Cardiac fibroblast (primary cell): ENCODE measurements around the gene EGLN3.

ENCODE experiments used
- DNase-seq, 2 donors: peaks; one replicate each; pipeline versions ENCODE4 v3.0.0 to v3.0.0-alpha.2; 2010; ENCODE audit warnings: low read depth in 2 of 2
- H3K4me3 ChIP-seq, 2 donors: replicated peaks in 1 of 2; 1 replicate in 1 of 2; 2 replicates in 1 of 2; pipeline ENCODE4 v1.5.1; 2011; ENCODE audit warnings: low read depth in 2 of 2, low read length in 2 of 2, mild to moderate bottlenecking in 2 of 2, moderate library complexity in 1 of 2
- TF ChIP-seq, protein P1 (sequence below): IDR thresholded peaks from one replicate; pipeline ENCODE4 v1.5.1; 2011; ENCODE audit warnings: low read depth, mild to moderate bottlenecking, low read length, inconsistent platforms

EGLN3 gene

DNA sequence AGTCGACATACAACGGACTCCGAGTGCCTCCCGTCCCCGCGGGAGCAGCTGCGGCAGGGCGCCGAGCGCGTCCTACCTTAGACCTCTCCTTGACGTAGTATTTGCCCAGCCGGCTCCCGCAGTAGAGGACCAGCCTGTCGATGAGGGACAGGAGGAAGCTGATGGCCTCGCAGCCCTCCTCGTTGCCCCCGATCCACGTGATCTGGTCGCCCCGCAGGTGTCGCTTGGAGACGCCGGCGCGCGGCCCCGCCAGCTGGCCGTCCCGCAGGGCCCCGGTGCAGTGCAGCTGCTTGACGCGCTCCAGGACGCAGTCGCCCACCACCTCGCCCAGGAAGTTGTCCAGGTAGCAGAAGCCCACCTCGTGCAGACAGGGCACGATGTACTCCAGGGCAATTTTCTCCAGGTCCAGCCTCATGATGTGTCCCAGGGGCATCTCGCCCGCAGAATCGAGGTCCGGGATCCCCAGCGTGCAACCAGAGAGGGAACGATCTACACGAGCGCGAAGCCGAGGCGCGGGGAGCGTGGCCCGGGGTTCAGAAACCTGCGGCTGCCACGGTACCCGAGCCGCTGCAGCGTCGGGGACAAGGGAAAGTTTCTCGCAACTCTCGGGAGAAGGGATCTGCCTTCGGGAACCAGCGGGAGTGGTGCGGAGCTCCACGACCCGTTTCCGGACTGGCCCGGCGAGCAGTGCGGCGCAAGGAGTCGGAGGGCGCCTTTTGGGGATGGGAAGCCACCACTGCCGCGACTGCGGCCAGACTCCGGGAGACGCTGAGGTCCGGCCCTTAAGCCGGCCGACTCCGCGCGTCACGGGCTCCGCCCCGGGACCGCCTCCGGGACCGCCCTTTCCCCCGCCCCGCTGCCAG, at the start of gene EGLN3:
TSS of gene EGLN3 (minus strand) at position 755 of the 863 bp plus-strand sequence. CDS start at position 433, 322 bp downstream.
- TF ChIP-seq, protein P1, sequence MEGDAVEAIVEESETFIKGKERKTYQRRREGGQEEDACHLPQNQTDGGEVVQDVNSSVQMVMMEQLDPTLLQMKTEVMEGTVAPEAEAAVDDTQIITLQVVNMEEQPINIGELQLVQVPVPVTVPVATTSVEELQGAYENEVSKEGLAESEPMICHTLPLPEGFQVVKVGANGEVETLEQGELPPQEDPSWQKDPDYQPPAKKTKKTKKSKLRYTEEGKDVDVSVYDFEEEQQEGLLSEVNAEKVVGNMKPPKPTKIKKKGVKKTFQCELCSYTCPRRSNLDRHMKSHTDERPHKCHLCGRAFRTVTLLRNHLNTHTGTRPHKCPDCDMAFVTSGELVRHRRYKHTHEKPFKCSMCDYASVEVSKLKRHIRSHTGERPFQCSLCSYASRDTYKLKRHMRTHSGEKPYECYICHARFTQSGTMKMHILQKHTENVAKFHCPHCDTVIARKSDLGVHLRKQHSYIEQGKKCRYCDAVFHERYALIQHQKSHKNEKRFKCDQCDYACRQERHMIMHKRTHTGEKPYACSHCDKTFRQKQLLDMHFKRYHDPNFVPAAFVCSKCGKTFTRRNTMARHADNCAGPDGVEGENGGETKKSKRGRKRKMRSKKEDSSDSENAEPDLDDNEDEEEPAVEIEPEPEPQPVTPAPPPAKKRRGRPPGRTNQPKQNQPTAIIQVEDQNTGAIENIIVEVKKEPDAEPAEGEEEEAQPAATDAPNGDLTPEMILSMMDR: no peak
- peak within 1 kb of the TSS; percentile 64 to 65 for H3K4me3 ChIP-seq
- DNase-seq: peak; percentile 64 to 79

- no peak overlapping the region for H3K4me3 ChIP-seq
- TF ChIP-seq, protein P1: no peak
- DNase-seq: no peak
Measured at GRCh38 chr14:34000396-34000795, 49.5 kb upstream of the EGLN3 start.

- no peak overlapping the region for H3K4me3 ChIP-seq
- no peak for DNase-seq
- TF ChIP-seq, protein P1: no peak
Measured at GRCh38 chr14:33999771-34000291, 49.0 kb upstream of the EGLN3 start.

DNA sequence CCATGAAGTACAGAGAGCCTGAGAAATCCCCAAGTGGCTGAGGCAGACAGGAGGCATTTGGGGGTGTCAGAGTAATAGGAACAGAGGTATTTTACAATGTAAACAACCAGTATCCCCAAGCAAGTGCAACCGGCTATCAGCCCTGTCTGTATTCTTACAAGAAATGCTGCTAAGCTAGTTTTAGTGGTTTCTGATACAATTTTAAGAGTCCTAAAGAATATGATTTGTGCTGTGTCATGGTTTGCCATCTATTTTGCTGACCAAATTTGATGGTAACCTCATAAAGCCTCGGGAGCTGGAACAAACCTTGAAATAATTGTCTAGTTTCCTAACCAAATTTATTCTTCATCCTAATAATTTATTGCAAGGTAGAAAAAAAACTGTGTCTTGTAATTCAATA, 46.7 kb upstream of the EGLN3 start:
- DNase-seq: no peak

DNA sequence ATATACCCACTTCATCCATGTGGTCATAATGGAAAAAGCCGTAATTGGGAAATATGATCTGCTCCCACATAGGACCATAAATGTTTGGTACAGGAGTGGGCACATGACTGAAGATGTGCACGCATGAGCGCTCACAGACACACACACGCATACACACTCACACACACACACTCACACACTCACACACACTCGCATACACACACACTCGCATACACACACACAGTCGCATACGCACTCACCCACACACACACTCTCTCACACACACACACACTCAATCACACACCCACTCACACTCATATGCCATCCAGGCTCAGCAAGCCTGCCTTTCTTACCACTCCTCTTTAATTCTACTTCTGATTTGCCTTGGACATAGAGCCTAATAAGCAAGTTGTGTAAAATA, 45.6 kb upstream of the EGLN3 start:
- no peak overlapping the region for H3K4me3 ChIP-seq
- TF ChIP-seq, protein P1: no peak
- no peak for DNase-seq

More for the DNA sequence above, 46.7 kb upstream of the EGLN3 start:
- H3K4me3 ChIP-seq: no peak overlapping the region
- TF ChIP-seq, protein P1: no peak

DNA sequence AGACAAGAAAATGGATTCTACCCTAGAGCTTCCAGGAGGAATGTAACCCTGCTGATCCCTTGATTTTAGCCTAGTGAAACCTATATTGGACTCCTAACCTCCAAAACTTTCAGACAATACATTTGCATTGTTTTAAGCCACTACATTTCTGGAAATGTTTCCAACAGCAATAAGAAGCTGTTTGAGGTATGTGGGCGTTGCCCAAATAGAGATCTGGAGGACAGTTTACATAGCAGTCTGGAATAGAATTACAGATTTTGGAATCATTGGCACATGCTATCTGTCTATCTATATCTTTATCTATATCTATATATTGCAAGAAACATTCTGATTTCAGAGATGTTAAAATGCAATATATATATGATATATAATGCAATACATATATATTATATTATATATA, 42.4 kb upstream of the EGLN3 start:
- TF ChIP-seq, protein P1: no peak
- no peak overlapping the region for H3K4me3 ChIP-seq
- no peak for DNase-seq
